H1 (cell line): Measurements from ENCODE around the gene PAX5. TPM values are rescaled to one million over a fixed set of nuclear protein-coding genes. Genes with fewer than 3 reads are reported as not detected.

Experiments
- CTCF ChIA-PET: fragments of 300-600 bp; sonication (Branson Sonifier 250); formaldehyde crosslinking; loops from one replicate; lab custom pipeline; 2021; ENCODE audit not compliant: partially characterized antibody; lab: Charles Lee
- POLR2A ChIA-PET: fragments of 300-600 bp; sonication (Branson Sonifier 250); formaldehyde crosslinking; loops from one replicate; lab custom pipeline; 2021; ENCODE audit warnings: inconsistent platforms; ENCODE audit not compliant: partially characterized antibody; lab: Charles Lee
- DNase-seq, 2 experiments: peaks; one replicate each; pipeline versions ENCODE4 v3.0.0 to v3.0.0-alpha.2; 2010 to 2022; ENCODE audit warnings: low spot score in 2 of 2, low read depth in 1 of 2, mixed read lengths in 1 of 2
- FAIRE-seq: peaks from 2 replicates; lab custom pipeline; 2011; peaks lifted over from hg19 to GRCh38; lab: Jason Lieb, UNC
- H2AFZ ChIP-seq: 2 replicates; pipeline ENCODE4 v1.8.1; 2012; ENCODE audit warnings: low read length, inconsistent platforms
- H2AK5ac ChIP-seq: 2 replicates; pipeline ENCODE4 v1.6.1; 2013; ENCODE audit warnings: low read depth, low read length
- H2BK120ac ChIP-seq: replicated peaks from 2 replicates; pipeline ENCODE3; 2013; ENCODE audit warnings: low read depth, low read length, inconsistent platforms
- H2BK12ac ChIP-seq: 2 replicates; pipeline ENCODE4 v1.6.1; 2013; ENCODE audit warnings: low read depth, low read length
- H2BK15ac ChIP-seq: 2 replicates; pipeline ENCODE4 v1.6.1; 2013; ENCODE audit warnings: low read length
- H2BK20ac ChIP-seq: 2 replicates; pipeline ENCODE4 v1.6.1; 2013; ENCODE audit warnings: low read length
- H2BK5ac ChIP-seq: 2 replicates; pipeline ENCODE4 v1.6.1; 2013; ENCODE audit warnings: low read depth, low read length
- H3K14ac ChIP-seq: 2 replicates; pipeline ENCODE4 v1.6.1; 2013; ENCODE audit warnings: inconsistent platforms; ENCODE audit not compliant: insufficient read length
- H3K18ac ChIP-seq: 2 replicates; pipeline ENCODE4 v1.6.1; 2013; ENCODE audit warnings: low read length; ENCODE audit errors: extremely low read depth
- H3K23ac ChIP-seq: 2 replicates; pipeline ENCODE4 v1.6.1; 2013; ENCODE audit warnings: inconsistent platforms; ENCODE audit not compliant: insufficient read length
- H3K23me2 ChIP-seq: 2 replicates; pipeline ENCODE4 v1.6.1; 2013; ENCODE audit warnings: low read depth, low read length
- H3K27ac ChIP-seq: 2 replicates; pipeline ENCODE4 v1.6.1; 2011; ENCODE audit warnings: low read depth, low read length, inconsistent platforms
- H3K27me3 ChIP-seq, 4 experiments: replicated peaks in 1 of 4; 1 replicate in 1 of 4; 2 replicates in 3 of 4; pipeline versions ENCODE4 v1.6.1 to v1.8.1; 2011 to 2013; ENCODE audit warnings: low read length in 3 of 4, mild to moderate bottlenecking in 3 of 4, inconsistent platforms in 2 of 4, mixed read lengths in 2 of 4, moderate library complexity in 1 of 4; ENCODE audit not compliant: control insufficient read depth in 3 of 4, insufficient read depth in 3 of 4; ENCODE audit errors: extremely low read depth in 1 of 4
- H3K36me3 ChIP-seq, 4 experiments: 2 replicates each; pipeline versions ENCODE4 v1.6.1 to v1.8.1; 2011 to 2013; ENCODE audit warnings: mild to moderate bottlenecking in 4 of 4, low read length in 3 of 4, moderate library complexity in 2 of 4, control low read depth in 1 of 4, inconsistent platforms in 1 of 4; ENCODE audit not compliant: insufficient read depth in 4 of 4, control insufficient read depth in 2 of 4
- H3K4ac ChIP-seq: replicated peaks from 2 replicates; pipeline ENCODE3; 2013; ENCODE audit warnings: low read length, low read depth, mixed read lengths, inconsistent platforms; ENCODE audit not compliant: insufficient read length
- H3K4me1 ChIP-seq, 4 experiments: replicated peaks in 1 of 4; 1 replicate in 1 of 4; 2 replicates in 3 of 4; pipeline versions ENCODE4 v1.6.1 to v1.8.1; 2011 to 2013; ENCODE audit warnings: low read length in 3 of 4, inconsistent platforms in 2 of 4, mixed read lengths in 1 of 4; ENCODE audit not compliant: insufficient read depth in 4 of 4, control insufficient read depth in 3 of 4
- H3K4me2 ChIP-seq, 2 experiments: 2 replicates each; pipeline versions ENCODE4 v1.6.1 to v1.8.1; 2011 to 2013; ENCODE audit warnings: low read depth in 2 of 2, low read length in 2 of 2, control low read depth in 1 of 2, inconsistent platforms in 1 of 2, mild to moderate bottlenecking in 1 of 2; ENCODE audit not compliant: insufficient read depth in 1 of 2
- H3K4me3 ChIP-seq, 4 experiments: fragments of 200-600, 300-600 bp in 1 of 4; sonication (generic), shearing (Covaris generic), sonication (Bioruptor Twin) in 1 of 4; 2 replicates each; pipeline versions ENCODE4 v1.5.1 to v1.8.1; 2011 to 2016; ENCODE audit warnings: low read length in 4 of 4, low read depth in 3 of 4, control low read depth in 2 of 4, inconsistent platforms in 2 of 4, mild to moderate bottlenecking in 2 of 4, mixed read lengths in 1 of 4, moderate library complexity in 1 of 4; ENCODE audit not compliant: insufficient read depth in 2 of 4; ENCODE audit errors: extremely low read depth in 1 of 4
- H3K56ac ChIP-seq: replicated peaks from 2 replicates; pipeline ENCODE3; 2013; ENCODE audit warnings: low read depth, mild to moderate bottlenecking, mixed read lengths, low read length, inconsistent platforms; ENCODE audit not compliant: insufficient read length
- H3K79me1 ChIP-seq: 2 replicates; pipeline ENCODE4 v1.6.1; 2013; ENCODE audit warnings: low read depth, low read length, control low read depth
- H3K79me2 ChIP-seq, 2 experiments: 2 replicates each; pipeline versions ENCODE4 v1.6.1 to v1.8.1; 2012 to 2013; ENCODE audit warnings: low read length in 2 of 2, mild to moderate bottlenecking in 2 of 2, inconsistent platforms in 1 of 2; ENCODE audit not compliant: insufficient read depth in 2 of 2, control insufficient read depth in 1 of 2
- H3K9ac ChIP-seq, 4 experiments: replicated peaks in 1 of 4; 1 replicate in 1 of 4; 2 replicates in 3 of 4; pipeline versions ENCODE4 v1.6.1 to v1.8.1; 2011 to 2013; ENCODE audit warnings: low read depth in 3 of 4, low read length in 3 of 4, control low read depth in 2 of 4, mild to moderate bottlenecking in 2 of 4, moderate library complexity in 2 of 4, inconsistent platforms in 1 of 4; ENCODE audit errors: extremely low read depth in 1 of 4
- H3K9me3 ChIP-seq, 2 experiments: 2 replicates each; pipeline versions ENCODE4 v1.6.1 to v1.8.1; 2012 to 2013; ENCODE audit warnings: mild to moderate bottlenecking in 2 of 2, moderate library complexity in 2 of 2, control low read depth in 1 of 2, inconsistent platforms in 1 of 2, low read depth in 1 of 2, low read length in 1 of 2, mixed read lengths in 1 of 2; ENCODE audit not compliant: insufficient read depth in 2 of 2
- H4K20me1 ChIP-seq, 2 experiments: replicated peaks in 1 of 2; 2 replicates each; pipeline versions ENCODE3 to v1.8.1; 2011 to 2013; ENCODE audit warnings: inconsistent platforms in 2 of 2, low read length in 2 of 2, mild to moderate bottlenecking in 1 of 2; ENCODE audit not compliant: insufficient read depth in 2 of 2, control insufficient read depth in 1 of 2
- H4K5ac ChIP-seq: 2 replicates; pipeline ENCODE4 v1.6.1; 2013; ENCODE audit warnings: low read length, low read depth, mixed read lengths, inconsistent platforms; ENCODE audit not compliant: insufficient read length
- H4K8ac ChIP-seq: 2 replicates; pipeline ENCODE4 v1.8.0; 2013; ENCODE audit warnings: mild to moderate bottlenecking, moderate library complexity, low read length, inconsistent platforms; ENCODE audit not compliant: insufficient read depth; ENCODE audit errors: extremely low read depth
- H4K91ac ChIP-seq: replicated peaks from 2 replicates; pipeline ENCODE3; 2013; ENCODE audit warnings: low read length, mixed read lengths, inconsistent platforms; ENCODE audit not compliant: insufficient read length
- ATF2 ChIP-seq: IDR thresholded peaks from 2 replicates; pipeline ENCODE4 v1.6.1; 2012; ENCODE audit warnings: low read length, inconsistent platforms
- BCL11A ChIP-seq, 2 experiments: IDR thresholded peaks; one replicate each; pipeline ENCODE4 v1.6.1; 2011; ENCODE audit warnings: low read depth in 2 of 2, low read length in 2 of 2, mild to moderate bottlenecking in 2 of 2
- CHD2 ChIP-seq: IDR thresholded peaks from 2 replicates; pipeline ENCODE4 v1.6.1; 2012; ENCODE audit warnings: low read length, improper control_type of control experiment
- SUZ12 ChIP-seq: fragments of 200-600 bp; sonication (generic); IDR thresholded peaks from 2 replicates; pipeline ENCODE4 v1.6.1; 2012; ENCODE audit warnings: mild to moderate bottlenecking, inconsistent platforms, low read length, moderate library complexity, mixed read lengths
- TCF12 ChIP-seq: IDR thresholded peaks from 2 replicates; pipeline ENCODE4 v1.6.1; 2011; ENCODE audit warnings: low read depth, mild to moderate bottlenecking, low read length
- USF2 ChIP-seq: IDR thresholded peaks from 2 replicates; pipeline ENCODE4 v1.6.1; 2011; ENCODE audit warnings: low read length, improper control_type of control experiment
- ZNF274 ChIP-seq: IDR thresholded peaks from 2 replicates; pipeline ENCODE4 v1.7.0; 2012; ENCODE audit warnings: low read length, borderline replicate concordance; ENCODE audit errors: extremely low read depth
- WGBS, 2 experiments: shearing (Covaris generic) in 1 of 2; methylation state at CpG; one replicate each; pipeline versions ENCODE4 v1.1.6 to v1.1.7; 2013 to 2015; ENCODE audit warnings: low lambda C conversion rate in 2 of 2, mixed read lengths in 2 of 2, inconsistent platforms in 1 of 2, low coverage in 1 of 2, missing lambda C conversion rate in 1 of 2; ENCODE audit not compliant: insufficient replicate concordance in 2 of 2, insufficient coverage in 1 of 2, insufficient read length in 1 of 2; ENCODE audit errors: extremely low coverage in 1 of 2, missing lambda C conversion rate in 1 of 2; 5-methylcytosine and 5-hydroxymethylcytosine counted together
- polyA plus RNA-seq, 7 experiments: library from polyadenylated mRNA; depleted of rRNA in 3 of 7; stranded (reverse) in 5 of 7; unstranded in 2 of 7; fragments of >200 nt in 5 of 7; fragments of 200-250 nt in 2 of 7; gene quantifications; 1 replicate in 5 of 7; 2 replicates in 1 of 7; 4 replicates in 1 of 7; pipeline versions ENCODE4 v1.2.1 to v1.2.3, GENCODE V29; 2011 to 2013; ENCODE audit warnings: missing spikeins in 2 of 7, mixed read lengths in 2 of 7
- total RNA-seq: library from RNA; stranded (reverse); fragmentation: NEBNext Ultra II Directional; extraction: Animal tissue kit (Norgen Biotek cat#: 25700); gene quantifications from 2 replicates; pipeline ENCODE4 v1.2.1, GENCODE V29; 2021

The PAX5 gene
- total and polyA plus RNA-seq, 2 of the 8 experiments (the other 6 are each of a cell fraction or from before 2014, with no cell fraction given), result 0.29 to 0.43 TPM

GRCh38 chr9:36902861-36903524 is 131.1 kb downstream of the PAX5 start:
- H3K27ac ChIP-seq, result no peak overlapping the region
- H3K4me2 ChIP-seq, result no peak overlapping the region
- H4K8ac ChIP-seq, result no peak overlapping the region
- no peak overlapping the region for H3K56ac ChIP-seq
- H4K91ac ChIP-seq, result no peak overlapping the region
- CTCF ChIA-PET, result interaction anchor here (0.7 to 12.0 kb wide), 8 partner anchors 5 to 93 kb away, joined by 3 to 99 read pairs (median 9); no protein-coding TSS in a partner anchor
- DNase-seq (no peak), FAIRE-seq (no peak)
- no peak overlapping the region for H3K18ac ChIP-seq
- TF ChIP-seq TCF12 (no peak), ZNF274 (no peak), USF2 (no peak), BCL11A (IDR thresholded peaks at IDR 0.05; ENCODE audit: low read depth in 2 of 2, low read length in 2 of 2) (no peak), ATF2 (no peak), CHD2 (no peak), SUZ12 (no peak)
- H3K79me1 ChIP-seq, result no peaks in the 10 kb centered on the region
- H3K9ac ChIP-seq, result no peak overlapping the region
- no peaks in the 10 kb centered on the region for H3K79me2 ChIP-seq
- H3K27me3 ChIP-seq, result no peaks in the 10 kb centered on the region
- H2AK5ac ChIP-seq, result no peak overlapping the region
- H4K5ac ChIP-seq, result no peak overlapping the region
- peaks cover 0 to 3% (median 2%) of the 10 kb centered on the region in 4 experiments; a peak in 4 of 7 replicates for H3K4me1 ChIP-seq
- H2BK5ac ChIP-seq, result no peak overlapping the region
- 72% methylated on average over 5 of the region's 5 CpGs; no CpG with 5 or more reads in 1 of the 2 experiments for WGBS, 2 experiments
- no peak overlapping the region for H3K23ac ChIP-seq
- no peaks in the 10 kb centered on the region for H3K9me3 ChIP-seq
- H2AFZ ChIP-seq, result no peak overlapping the region
- no peak overlapping the region for H3K4me3 ChIP-seq
- no peak overlapping the region for H2BK120ac ChIP-seq
- H2BK15ac ChIP-seq, result no peak overlapping the region
- H3K14ac ChIP-seq, result no peak overlapping the region
- H2BK12ac ChIP-seq, result no peak overlapping the region
- POLR2A ChIA-PET, result no interaction called here
- H3K23me2 ChIP-seq, result 0 out of 2 replicates have a peak, but pooled peaks cover 2% of the 10 kb centered on the region
- peaks cover 0 to 2% of the 10 kb centered on the region in 2 experiments for H4K20me1 ChIP-seq
- no peak overlapping the region for H3K4ac ChIP-seq
- no peaks in the 10 kb centered on the region for H3K36me3 ChIP-seq
- H2BK20ac ChIP-seq, result no peak overlapping the region
